Caco-2 (cell line): Measurements from ENCODE around the gene CCRL2. TPM values are rescaled to one million over a fixed set of nuclear protein-coding genes. Genes with fewer than 3 reads are reported as not detected.

Experiments used
- BruUV-seq: library from RNA; stranded (reverse); fragments of 400-500 nt; replicated peaks from 2 replicates; lab custom pipeline; 2021; lab: Mats Ljungman, UMichigan
- CTCF ChIA-PET: fragments of 300-600 bp; sonication (Branson Sonifier 250); formaldehyde crosslinking; loops from one replicate; lab custom pipeline; 2022; ENCODE audit warnings: antibody characterized with exemption; lab: Charles Lee
- POLR2A ChIA-PET: fragments of 300-600 bp; sonication (Branson Sonifier 250); formaldehyde crosslinking; loops from one replicate; lab custom pipeline; 2022; ENCODE audit warnings: antibody characterized with exemption; lab: Charles Lee
- DNase-seq, 2 experiments: peaks; one replicate each; pipeline versions ENCODE4 v3.0.0 to v3.0.0-alpha.2; 2020 to 2022
- H3K27me3 ChIP-seq: replicated peaks from 2 replicates; pipeline ENCODE4 v1.6.0; 2011; ENCODE audit warnings: low read length; ENCODE audit not compliant: control insufficient read depth, insufficient read depth
- H3K36me3 ChIP-seq: 2 replicates; pipeline ENCODE4 v1.5.1; 2011; ENCODE audit warnings: low read length; ENCODE audit not compliant: control insufficient read depth, insufficient read depth
- H3K4me1 ChIP-seq: fragments of 250-450 bp; sonication (Bioruptor Pico); 2 replicates; pipeline ENCODE4 v1.5.1; 2020; ENCODE audit warnings: mild to moderate bottlenecking
- H3K4me3 ChIP-seq: 2 replicates; pipeline ENCODE4 v1.5.1; 2011; ENCODE audit warnings: low read depth, mild to moderate bottlenecking, control low read depth, low read length
- H3K9me3 ChIP-seq: fragments of 250-450 bp; sonication (Bioruptor Pico); 2 replicates; pipeline ENCODE4 v1.5.1; 2020; ENCODE audit warnings: mild to moderate bottlenecking, moderate library complexity
- H3K27ac Mint-ChIP-seq: one replicate; pipeline ENCODE4 v1.8.0; 2022; ENCODE audit warnings: mixed read lengths; ENCODE audit not compliant: unreplicated experiment
- H3K27me3 Mint-ChIP-seq: one replicate; pipeline ENCODE4 v1.8.0; 2022; ENCODE audit warnings: mixed read lengths; ENCODE audit not compliant: insufficient read depth, unreplicated experiment
- H3K36me3 Mint-ChIP-seq: one replicate; pipeline ENCODE4 v1.8.0; 2022; ENCODE audit warnings: mild to moderate bottlenecking, mixed read lengths; ENCODE audit not compliant: insufficient read depth, unreplicated experiment
- H3K4me1 Mint-ChIP-seq: one replicate; pipeline ENCODE4 v1.8.0; 2022; ENCODE audit warnings: low read depth, mixed read lengths; ENCODE audit not compliant: unreplicated experiment
- H3K4me3 Mint-ChIP-seq: one replicate; pipeline ENCODE4 v1.8.0; 2022; ENCODE audit warnings: mild to moderate bottlenecking, moderate library complexity, mixed read lengths; ENCODE audit not compliant: unreplicated experiment
- H3K9me3 Mint-ChIP-seq: one replicate; pipeline ENCODE4 v1.8.0; 2022; ENCODE audit warnings: mixed read lengths; ENCODE audit not compliant: unreplicated experiment
- CTCF ChIP-seq, 2 experiments: fragments of 200-600 bp in 1 of 2; IDR thresholded peaks; 1 replicate in 1 of 2; 2 replicates in 1 of 2; pipeline versions ENCODE4 v1.5.1 to v1.8.0; 2011 to 2022; ENCODE audit warnings: antibody characterized with exemption in 1 of 2, control low read depth in 1 of 2, inconsistent platforms in 1 of 2, low read depth in 1 of 2, low read length in 1 of 2, mild to moderate bottlenecking in 1 of 2, moderate library complexity in 1 of 2; ENCODE audit not compliant: insufficient read depth in 1 of 2, severe bottlenecking in 1 of 2, unreplicated experiment in 1 of 2
- intact Hi-C: fragments of 100-400 bp; cut with micrococcal nuclease; formaldehyde crosslinking; loops from one replicate; pipeline ENCODE4 v1.10.0; 2022; ENCODE audit not compliant: unreplicated experiment
- total RNA-seq: library from RNA; stranded (reverse); gene quantifications from 2 replicates; pipeline ENCODE4 v1.2.3, GENCODE V29; 2022

CCRL2 gene
- total RNA-seq, 1 experiment from 2014 or later, result 1.0 TPM

DNA sequence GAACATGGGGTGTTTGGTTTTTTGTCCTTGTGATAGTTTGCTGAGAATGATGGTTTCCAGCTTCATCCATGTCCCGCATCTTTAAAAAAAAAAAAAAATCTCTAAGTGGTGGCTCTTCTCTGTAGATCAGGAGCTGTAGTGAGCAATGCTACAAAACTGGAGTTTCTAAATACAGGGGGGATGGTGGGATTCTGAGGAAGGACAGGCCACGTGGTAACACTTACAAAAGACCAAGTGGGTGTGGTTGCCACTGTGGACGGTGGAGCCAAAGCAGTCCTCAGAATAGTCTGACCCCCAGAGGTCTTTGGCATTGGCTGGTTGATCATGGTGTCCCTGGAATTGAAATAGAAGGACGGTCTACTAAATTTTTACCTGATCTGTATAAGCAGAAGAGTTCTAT, 7.7 kb downstream of the CCRL2 start:
- Mint-ChIP-seq H3K4me1 (no peaks in the 10 kb centered on the region), H3K27me3 (no peaks in the 10 kb centered on the region), H3K36me3 (no peaks in the 10 kb centered on the region), H3K4me3 (no peak overlapping the region), H3K27ac (no peak overlapping the region), H3K9me3 (no peaks in the 10 kb centered on the region)
- Histone ChIP-seq H3K27me3 (no peaks in the 10 kb centered on the region), H3K36me3 (no peaks in the 10 kb centered on the region), H3K9me3 (no peaks in the 10 kb centered on the region), H3K4me3 (no peak overlapping the region), H3K4me1 (no peaks in the 10 kb centered on the region)
- intact Hi-C loops, result no loop called here
- TF ChIP-seq CTCF (IDR thresholded peaks at IDR 0.05; ENCODE audit: insufficient read depth in 1 of 2, low read depth in 1 of 2, low read length in 1 of 2, severe bottlenecking in 1 of 2, unreplicated experiment in 1 of 2), result no peak
- DNase-seq, result no peak
- CTCF ChIA-PET, result no interaction called here
- POLR2A ChIA-PET, result no interaction called here
- no TSS peak for BruUV-seq

- Mint-ChIP-seq H3K36me3 (no peaks in the 10 kb centered on the region), H3K4me1 (no peaks in the 10 kb centered on the region), H3K4me3 (no peak overlapping the region), H3K27ac (no peak overlapping the region), H3K9me3 (no peaks in the 10 kb centered on the region), H3K27me3 (no peaks in the 10 kb centered on the region)
- TF ChIP-seq CTCF (IDR thresholded peaks at IDR 0.05; ENCODE audit: insufficient read depth in 1 of 2, low read depth in 1 of 2, low read length in 1 of 2, severe bottlenecking in 1 of 2, unreplicated experiment in 1 of 2), result no peak
- intact Hi-C loops, result no loop called here
- H3K27me3 ChIP-seq, result no peaks in the 10 kb centered on the region
- H3K4me1 ChIP-seq, result no peaks in the 10 kb centered on the region
- no peaks in the 10 kb centered on the region for H3K9me3 ChIP-seq
- ChIA-PET POLR2A (no interaction called here), CTCF (no interaction called here)
- BruUV-seq, result no TSS peak
- H3K4me3 ChIP-seq, result no peak overlapping the region
- no peak for DNase-seq
- no peaks in the 10 kb centered on the region for H3K36me3 ChIP-seq
Measured at GRCh38 chr3:46416125-46416810, 9.2 kb downstream of the CCRL2 start.

GRCh38 chr3:46416811-46417510, 9.9 kb downstream of the CCRL2 start:
- Histone ChIP-seq H3K36me3 (no peaks in the 10 kb centered on the region), H3K4me3 (no peak overlapping the region), H3K27me3 (no peaks in the 10 kb centered on the region), H3K4me1 (no peaks in the 10 kb centered on the region), H3K9me3 (no peaks in the 10 kb centered on the region)
- no TSS peak for BruUV-seq
- Mint-ChIP-seq H3K27ac (no peak overlapping the region), H3K36me3 (no peaks in the 10 kb centered on the region), H3K4me1 (no peaks in the 10 kb centered on the region), H3K9me3 (no peaks in the 10 kb centered on the region), H3K27me3 (no peaks in the 10 kb centered on the region), H3K4me3 (no peak overlapping the region)
- no peak for DNase-seq
- intact Hi-C loops, result no loop called here
- ChIA-PET POLR2A (no interaction called here), CTCF (no interaction called here)
- no peak for TF ChIP-seq CTCF (IDR thresholded peaks at IDR 0.05; ENCODE audit: insufficient read depth in 1 of 2, low read depth in 1 of 2, low read length in 1 of 2, severe bottlenecking in 1 of 2, unreplicated experiment in 1 of 2)
